HG03064 (cell line): ENCODE results near the gene CNTN2.

Source experiments
- ATAC-seq: cut with Tn5 transposase; IDR thresholded peaks from one replicate; pipeline ENCODE4 v1.9.1; 2021; ENCODE audit warnings: low read depth; ENCODE audit not compliant: unreplicated experiment

The CNTN2 gene

GRCh38 chr1:205053296-205053695, 10.3 kb downstream of the CNTN2 start:
- no peak for ATAC-seq

GRCh38 chr1:205054013-205054412, 11.0 kb downstream of the CNTN2 start:
- ATAC-seq = no peak

GRCh38 chr1:205056188-205056611, 13.2 kb downstream of the CNTN2 start:
- ATAC-seq = no peak

GRCh38 chr1:205056956-205057568, 14.1 kb downstream of the CNTN2 start:
- ATAC-seq = no peak

GRCh38 chr1:205057808-205058575, 15.0 kb downstream of the CNTN2 start:
- no peak for ATAC-seq

- ATAC-seq = no peak
These were observed 15.8 kb downstream of the CNTN2 start for GRCh38 chr1:205058853-205059252.

GRCh38 chr1:205059660-205060059, 16.6 kb downstream of the CNTN2 start:
- ATAC-seq = no peak

GRCh38 chr1:205060746-205061145, 17.7 kb downstream of the CNTN2 start:
- ATAC-seq = no peak

- no peak for ATAC-seq
These were observed 18.2 kb downstream of the CNTN2 start for GRCh38 chr1:205061227-205061626.

GRCh38 chr1:205061665-205062069, 18.7 kb downstream of the CNTN2 start:
- no peak for ATAC-seq

GRCh38 chr1:205062319-205062718, 19.3 kb downstream of the CNTN2 start:
- no peak for ATAC-seq

GRCh38 chr1:205062895-205063294, 19.9 kb downstream of the CNTN2 start:
- no peak for ATAC-seq

- no peak for ATAC-seq
These were observed 21.3 kb downstream of the CNTN2 start for GRCh38 chr1:205064301-205064700.

- ATAC-seq = no peak
These were observed 21.8 kb downstream of the CNTN2 start for GRCh38 chr1:205064741-205065316.

- ATAC-seq = no peak
These were observed 22.7 kb downstream of the CNTN2 start for GRCh38 chr1:205065666-205066065.

- no peak for ATAC-seq
These were observed 23.3 kb downstream of the CNTN2 start for GRCh38 chr1:205066141-205066818.

GRCh38 chr1:205067031-205067430, 24.0 kb downstream of the CNTN2 start:
- ATAC-seq = no peak

GRCh38 chr1:205068001-205068400, 25.0 kb downstream of the CNTN2 start:
- no peak for ATAC-seq

GRCh38 chr1:205068457-205069040, 25.5 kb downstream of the CNTN2 start:
- ATAC-seq = no peak

GRCh38 chr1:205069371-205070125, 26.5 kb downstream of the CNTN2 start:
- ATAC-seq = no peak
